ENCODE measurements around the gene ENTREP1.
"Not testable (repeated sequence)": the region's sequence is repeated elsewhere in the genome, so short reads cannot be mapped to it uniquely, and the experiment has no call there.

The ENTREP1 gene, protein sequence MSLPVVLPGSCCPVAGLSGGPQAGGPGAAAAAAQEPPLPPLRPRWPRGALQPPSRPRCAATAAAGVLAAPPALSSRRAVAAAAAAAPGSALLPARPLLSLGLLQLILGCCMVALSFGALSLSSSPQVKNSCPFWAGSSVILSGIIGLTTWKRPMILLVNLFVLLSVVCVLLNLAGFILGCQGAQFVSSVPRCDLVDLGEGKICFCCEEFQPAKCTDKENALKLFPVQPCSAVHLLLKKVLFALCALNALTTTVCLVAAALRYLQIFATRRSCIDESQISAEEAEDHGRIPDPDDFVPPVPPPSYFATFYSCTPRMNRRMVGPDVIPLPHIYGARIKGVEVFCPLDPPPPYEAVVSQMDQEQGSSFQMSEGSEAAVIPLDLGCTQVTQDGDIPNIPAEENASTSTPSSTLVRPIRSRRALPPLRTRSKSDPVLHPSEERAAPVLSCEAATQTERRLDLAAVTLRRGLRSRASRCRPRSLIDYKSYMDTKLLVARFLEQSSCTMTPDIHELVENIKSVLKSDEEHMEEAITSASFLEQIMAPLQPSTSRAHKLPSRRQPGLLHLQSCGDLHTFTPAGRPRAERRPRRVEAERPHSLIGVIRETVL

DNA sequence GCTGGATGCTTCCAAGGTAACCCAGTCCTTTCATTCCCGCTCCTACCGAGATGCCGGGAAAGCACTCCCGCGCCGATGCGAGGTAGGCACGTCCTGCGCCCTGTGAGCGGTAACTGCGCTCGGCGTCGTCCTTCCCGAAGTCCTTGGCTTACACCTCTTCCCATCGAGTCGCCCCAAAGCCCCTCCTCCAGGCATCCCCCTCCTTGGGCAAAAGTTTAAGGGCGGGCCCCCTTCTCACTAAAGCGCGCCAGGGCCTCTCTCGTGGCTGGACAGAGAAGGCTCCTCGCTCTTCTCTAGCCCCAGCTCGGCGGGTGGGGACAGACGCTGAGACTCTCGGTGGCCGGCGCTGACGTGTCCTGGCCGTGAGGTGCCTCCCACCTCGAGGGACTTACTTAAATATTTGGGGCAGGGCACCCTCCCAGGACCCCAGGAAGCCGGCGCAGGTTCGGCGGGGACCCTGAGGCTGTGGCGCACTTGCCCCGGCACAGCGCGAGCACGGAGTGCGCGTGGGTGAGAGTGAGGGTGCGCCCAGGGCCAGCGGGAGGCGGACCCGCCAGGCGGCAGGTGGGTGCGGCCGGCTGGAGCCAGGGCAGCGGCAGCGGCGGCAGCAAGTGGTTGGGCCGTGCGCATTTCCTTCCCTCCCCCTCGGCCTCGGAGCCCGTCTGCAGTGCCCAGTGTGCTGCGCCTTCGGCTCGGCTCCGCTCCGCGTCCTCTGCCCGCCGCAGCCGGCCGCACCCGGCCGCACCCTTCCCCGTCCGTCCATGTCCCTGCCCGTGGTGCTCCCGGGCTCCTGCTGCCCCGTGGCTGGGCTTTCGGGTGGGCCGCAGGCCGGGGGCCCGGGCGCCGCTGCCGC lies at the start of gene ENTREP1:
Gene ENTREP1, plus strand, starts transcription at position 667 of the 853 bp plus-strand sequence. Its CDS starts 95 bp downstream, at position 762.
- in situ Hi-C loops (cut with HindIII; ENCODE audit: low sequenced_read_pairs), result no loop called here

DNA sequence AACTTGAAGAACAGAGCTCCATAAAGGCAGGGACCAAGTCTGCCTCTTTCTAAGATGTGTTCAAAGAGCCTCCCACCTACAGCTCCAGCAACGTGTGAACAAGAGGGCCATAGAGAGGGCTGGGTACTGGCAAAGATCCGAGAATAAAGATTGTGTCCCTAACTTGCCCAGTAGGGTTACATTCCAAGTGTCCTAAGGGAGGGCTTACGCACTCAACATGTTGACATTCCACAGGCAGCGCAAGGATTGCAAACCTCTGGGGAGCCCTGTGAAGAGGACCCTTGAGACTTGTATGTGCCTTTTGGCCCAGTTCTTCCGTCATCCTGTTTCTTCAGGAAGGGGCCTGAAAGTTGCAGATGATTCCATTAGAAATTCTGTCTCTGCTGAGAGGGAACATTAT lies 48.2 kb upstream of the ENTREP1 start:
- in situ Hi-C loops (cut with HindIII; ENCODE audit: low sequenced_read_pairs), result no loop called here

DNA sequence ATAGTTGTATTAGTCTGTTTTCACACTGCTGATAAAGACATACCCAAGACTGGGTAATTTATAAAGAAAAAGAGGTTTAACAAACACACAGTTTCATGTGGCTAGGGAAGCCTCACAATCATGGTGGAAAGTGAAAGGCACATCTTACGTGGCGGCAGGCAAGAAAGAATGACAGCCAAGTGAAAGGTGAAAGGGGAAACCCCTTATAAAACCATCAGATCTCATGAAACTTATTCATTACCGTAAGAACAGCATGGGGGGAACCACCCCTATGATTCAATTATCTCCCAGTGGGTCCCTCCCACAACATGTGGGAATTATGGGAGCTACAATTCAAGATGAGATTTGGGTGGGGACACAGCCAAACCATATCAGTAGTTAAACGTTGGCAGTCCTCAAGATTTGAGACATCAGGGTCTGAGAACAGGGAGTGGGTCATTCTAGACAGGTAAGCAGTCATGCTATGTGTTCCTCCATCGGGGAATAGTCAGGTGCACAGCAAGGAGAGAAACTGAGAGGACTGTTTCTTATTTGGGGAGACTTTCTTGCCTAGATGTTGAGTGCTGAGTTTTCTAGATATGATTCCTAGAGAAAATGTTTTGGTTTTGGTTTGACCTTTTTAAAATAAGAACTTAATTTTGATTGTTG lies 45.8 kb upstream of the ENTREP1 start:
- in situ Hi-C loops (cut with HindIII; ENCODE audit: low sequenced_read_pairs), result no loop called here

DNA sequence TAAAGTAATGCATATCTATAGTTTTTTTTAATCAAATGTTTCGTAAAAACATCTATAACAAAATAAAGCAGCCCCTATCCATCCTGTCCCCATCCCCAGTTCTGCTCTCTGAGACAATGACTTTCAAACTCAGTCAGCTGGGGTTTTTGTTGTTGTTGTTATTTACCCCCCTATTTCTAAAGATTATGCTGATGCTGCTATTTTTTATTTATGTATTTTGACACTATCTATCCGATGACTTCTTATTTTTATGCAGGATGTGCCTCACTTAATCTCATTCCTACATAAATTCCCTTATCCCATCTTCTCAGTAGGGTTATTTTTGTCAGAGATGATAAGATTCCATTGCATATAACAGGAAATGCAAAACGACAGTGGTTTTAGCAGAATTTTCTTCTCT lies 45.3 kb upstream of the ENTREP1 start:
- in situ Hi-C loops (cut with HindIII; ENCODE audit: low sequenced_read_pairs), result no loop called here

DNA sequence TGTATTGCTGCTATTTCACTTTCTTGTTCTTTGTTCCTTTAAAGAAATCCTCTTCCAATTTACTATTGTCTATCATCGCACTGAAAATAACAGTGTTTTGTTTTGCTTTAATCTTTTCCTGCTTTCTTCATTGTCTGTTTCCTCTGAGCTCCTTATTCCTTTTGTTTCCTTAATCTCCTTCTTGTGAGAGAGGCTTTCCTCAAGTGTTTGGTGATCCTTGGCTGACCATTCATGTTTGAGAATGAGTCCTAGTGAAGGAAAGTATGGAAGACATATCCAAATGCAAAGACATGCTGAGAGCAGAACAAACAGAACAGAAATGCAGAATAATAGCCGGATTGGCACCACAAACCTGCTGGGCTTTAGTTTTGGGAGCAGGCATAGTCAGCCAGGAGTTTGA lies 42.0 kb upstream of the ENTREP1 start:
- in situ Hi-C loops (cut with HindIII; ENCODE audit: low sequenced_read_pairs), result no loop called here

DNA sequence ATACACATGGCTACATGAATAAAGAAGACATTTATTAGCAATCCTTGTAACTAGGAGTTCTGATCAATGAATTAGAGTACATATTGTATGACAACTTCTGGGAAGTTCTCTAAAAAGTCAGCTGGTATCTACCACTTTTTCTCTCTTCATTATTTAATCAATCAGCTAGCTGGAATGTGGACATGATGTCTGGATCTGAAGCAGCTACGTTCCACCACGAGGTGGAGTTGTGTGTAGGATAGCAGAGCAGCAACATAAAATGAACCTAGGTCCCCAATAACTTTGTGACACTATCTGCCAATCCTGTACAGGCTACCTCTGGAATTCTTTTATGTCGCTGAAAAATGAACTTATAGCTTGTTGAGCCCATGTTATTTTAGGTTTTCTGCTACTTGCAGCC lies 32.9 kb upstream of the ENTREP1 start:
- in situ Hi-C loops (cut with HindIII; ENCODE audit: low sequenced_read_pairs), result no loop called here

DNA sequence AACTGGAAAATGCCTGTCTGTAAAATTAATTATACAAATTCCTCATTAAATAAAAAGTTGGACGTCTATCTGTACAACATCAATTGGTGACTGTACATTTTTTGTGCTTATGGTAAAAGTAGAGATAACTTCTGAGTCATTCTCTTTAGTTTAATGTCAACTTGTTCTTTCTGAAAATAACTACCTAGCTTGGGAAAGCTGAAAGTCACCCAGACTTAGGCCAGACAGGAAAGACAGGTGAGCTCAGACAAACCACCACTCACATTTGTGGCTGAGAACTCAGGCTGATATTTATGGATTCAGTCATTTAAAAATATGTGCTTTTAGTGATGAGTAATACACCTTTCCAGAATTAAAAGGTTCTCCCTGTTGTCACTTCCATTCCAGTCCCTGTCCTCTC lies 31.9 kb upstream of the ENTREP1 start:
- in situ Hi-C loops (cut with HindIII; ENCODE audit: low sequenced_read_pairs), result no loop called here

DNA sequence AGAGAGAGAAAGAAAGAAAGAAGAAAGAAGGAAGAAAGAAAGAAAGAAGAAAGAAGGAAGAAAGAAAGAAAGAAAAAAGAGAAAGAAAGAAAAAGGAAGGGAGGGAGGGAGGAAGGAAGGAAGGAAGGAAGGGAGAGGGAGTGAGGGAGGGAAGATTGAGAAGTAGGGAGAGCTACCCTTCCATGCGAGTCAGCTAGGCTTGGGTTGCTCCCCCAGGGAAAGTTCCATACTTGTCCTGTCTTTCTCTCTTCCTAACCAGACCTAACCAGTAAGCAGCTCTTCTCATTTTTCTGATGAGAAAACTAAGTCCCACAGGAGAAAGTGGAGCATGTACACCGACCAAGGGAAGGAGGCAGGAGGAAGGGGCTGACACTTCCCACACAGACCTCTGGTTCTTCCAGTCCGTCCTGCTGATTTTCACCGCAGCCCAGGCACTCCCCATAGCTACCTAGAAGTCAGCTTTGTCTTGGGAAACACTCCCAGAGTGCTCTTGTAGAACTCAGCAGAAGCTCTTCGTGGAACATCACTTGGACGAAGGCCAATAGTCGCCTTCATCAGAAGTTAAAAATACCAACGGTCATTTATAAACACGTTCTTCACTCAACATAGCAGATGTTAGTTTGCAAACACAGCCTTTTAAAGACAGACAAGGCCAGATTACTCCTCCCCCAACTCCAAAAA lies 29.0 kb upstream of the ENTREP1 start:
- in situ Hi-C loops (cut with HindIII; ENCODE audit: low sequenced_read_pairs), result no loop called here

DNA sequence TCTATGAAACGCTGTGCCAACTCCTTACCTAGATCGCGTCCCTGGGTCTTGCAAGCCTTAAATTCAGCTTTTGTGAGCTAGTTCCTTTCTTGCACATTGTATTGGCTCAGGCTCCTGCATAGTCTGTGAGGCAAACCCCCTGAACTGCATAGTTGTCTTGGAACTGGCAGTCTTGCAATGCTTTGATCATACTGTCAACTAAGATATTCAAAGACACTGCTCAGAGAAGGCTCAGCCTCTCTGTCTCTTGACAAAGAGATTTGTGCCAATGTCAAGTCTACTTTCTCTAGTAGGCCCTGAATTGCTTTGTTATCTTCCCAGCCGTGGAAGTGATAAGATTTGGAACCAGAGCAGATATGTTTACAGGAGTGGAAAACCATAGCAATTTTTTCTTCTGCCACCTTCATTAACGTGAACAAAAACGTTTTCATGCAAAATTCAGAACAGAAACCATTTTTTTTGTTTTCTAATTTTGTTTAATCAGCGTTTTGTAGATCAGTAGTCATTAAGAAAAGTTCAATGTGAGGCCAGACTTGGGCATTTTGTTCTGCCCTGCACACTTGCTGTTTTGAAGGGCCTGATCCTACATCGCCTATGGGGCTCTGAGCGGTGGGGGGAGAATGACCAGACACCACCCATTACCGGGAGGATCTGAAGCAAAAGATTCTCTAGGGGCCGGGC lies 27.6 kb upstream of the ENTREP1 start:
- in situ Hi-C loops (cut with HindIII; ENCODE audit: low sequenced_read_pairs), result no loop called here

DNA sequence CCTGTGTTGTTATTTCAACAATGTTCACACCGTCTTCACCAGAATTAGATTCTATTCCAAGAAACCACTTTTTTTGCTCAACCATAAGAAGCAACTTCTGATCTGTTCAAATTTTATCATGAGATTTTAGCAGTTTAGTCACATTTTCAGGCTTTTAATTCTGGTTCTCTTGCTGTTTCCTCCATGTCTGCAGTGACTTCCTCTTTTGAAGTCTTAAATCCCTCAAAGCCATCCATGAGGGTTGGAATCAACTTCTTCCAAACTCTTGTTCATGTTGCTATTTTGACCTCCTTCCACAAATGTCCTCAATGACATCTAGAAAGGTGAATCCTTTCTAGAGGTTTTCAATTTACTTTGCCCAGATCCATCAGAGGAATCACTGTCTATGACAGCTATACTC lies 25.7 kb upstream of the ENTREP1 start:
- in situ Hi-C loops (cut with HindIII; ENCODE audit: low sequenced_read_pairs), result no loop called here

DNA sequence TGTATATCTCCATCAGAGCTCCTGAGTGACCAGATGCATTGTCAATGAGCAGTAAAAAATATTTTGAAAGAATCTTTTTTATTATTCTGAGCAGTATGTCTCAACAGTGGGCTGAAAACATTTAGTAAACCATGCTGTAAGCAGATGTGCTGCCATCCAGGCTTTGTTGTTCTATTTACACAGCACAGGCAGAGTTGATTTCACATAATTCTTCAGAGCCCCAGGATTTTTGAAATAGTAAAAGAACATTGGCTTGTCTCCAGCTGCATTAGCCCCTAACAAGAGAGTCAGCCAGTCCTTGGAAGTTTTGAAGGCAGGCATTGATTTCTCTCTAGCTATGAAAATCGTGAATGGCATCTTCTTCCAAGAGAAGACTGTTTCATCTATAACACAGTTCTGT lies 25.2 kb upstream of the ENTREP1 start:
- in situ Hi-C loops (cut with HindIII; ENCODE audit: low sequenced_read_pairs), result no loop called here

DNA sequence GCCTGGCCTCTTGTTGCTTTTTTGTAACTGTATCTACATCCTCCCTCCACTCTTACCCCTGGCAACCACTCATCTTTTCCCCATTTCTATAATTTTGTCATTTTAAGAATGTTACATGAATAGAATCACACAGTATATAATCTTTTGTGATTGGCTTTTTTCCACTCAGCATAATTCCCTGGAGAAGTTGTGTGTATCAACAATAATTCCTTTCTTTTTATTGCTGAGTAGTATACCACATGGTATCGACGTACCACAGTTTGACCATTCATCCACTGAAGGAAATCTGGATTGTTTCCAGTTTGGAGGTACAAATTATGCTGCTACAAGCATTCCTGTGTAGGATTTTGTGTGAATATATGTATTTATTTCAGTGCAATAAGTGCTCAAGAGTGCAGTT lies 21.7 kb upstream of the ENTREP1 start:
- in situ Hi-C loops (cut with HindIII; ENCODE audit: low sequenced_read_pairs), result no loop called here

DNA sequence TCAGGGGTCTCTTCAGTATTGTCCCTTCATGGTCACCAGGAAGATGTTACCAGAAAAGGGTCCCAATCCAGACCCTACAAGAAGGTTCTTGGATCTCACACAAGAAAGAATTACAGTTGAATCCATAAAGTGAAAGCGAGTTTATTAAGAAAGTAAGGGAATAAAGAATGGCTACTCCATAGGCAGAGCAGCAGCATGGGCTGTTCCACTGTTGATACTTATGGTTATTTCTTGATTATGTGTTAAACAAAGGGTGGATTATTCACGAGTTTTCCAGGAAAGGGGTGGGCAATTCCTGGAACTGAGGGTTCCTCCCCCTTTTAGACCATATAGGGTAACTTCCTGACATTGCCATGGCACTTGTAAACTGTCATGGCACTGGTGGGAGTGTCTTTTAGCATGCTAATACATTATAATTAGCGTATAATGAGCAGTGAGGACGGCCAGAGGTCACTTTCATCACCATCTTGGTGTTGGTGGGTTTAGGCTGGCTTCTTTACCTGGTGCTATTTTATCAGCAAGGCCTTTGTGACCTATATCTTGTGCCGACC lies 18.0 kb upstream of the ENTREP1 start:
- in situ Hi-C loops (cut with HindIII; ENCODE audit: low sequenced_read_pairs), result not testable (repeated sequence)

DNA sequence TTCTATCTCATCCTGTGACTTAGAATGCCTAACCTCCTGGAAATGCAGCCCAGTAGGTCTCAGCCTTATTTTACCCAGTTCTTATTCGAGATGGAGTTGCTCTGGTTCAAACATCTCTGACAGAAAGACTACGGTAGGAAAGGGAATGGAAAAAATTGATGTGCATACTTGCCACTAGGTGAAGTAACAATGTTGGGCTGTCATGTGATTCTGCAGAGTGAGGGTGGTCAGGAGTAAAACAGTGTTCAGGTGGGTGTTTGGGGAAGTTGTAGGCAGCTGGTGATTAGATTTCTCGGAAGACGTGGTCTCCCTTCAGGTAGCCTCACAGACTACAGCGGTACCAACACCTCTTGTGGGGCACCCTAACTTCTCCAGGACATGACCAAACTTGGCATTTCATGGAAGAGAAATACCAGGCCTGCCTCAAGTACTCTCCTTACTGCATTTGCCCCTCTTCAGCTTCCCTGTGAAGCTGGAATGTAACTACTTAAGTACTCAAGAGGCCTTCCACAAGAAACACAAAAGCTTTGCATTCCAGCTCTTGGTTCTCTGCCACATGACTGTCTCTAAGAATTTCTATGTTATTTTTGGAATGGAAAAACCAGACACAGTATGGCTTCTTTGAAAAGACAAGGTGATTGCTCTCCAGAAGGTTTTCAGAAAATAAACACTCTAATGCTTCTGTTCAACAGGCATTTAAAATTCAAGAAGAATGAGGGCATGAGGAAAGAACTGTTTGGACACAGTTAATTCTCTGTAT lies 17.4 kb upstream of the ENTREP1 start:
- in situ Hi-C loops (cut with HindIII; ENCODE audit: low sequenced_read_pairs), result no loop called here

DNA sequence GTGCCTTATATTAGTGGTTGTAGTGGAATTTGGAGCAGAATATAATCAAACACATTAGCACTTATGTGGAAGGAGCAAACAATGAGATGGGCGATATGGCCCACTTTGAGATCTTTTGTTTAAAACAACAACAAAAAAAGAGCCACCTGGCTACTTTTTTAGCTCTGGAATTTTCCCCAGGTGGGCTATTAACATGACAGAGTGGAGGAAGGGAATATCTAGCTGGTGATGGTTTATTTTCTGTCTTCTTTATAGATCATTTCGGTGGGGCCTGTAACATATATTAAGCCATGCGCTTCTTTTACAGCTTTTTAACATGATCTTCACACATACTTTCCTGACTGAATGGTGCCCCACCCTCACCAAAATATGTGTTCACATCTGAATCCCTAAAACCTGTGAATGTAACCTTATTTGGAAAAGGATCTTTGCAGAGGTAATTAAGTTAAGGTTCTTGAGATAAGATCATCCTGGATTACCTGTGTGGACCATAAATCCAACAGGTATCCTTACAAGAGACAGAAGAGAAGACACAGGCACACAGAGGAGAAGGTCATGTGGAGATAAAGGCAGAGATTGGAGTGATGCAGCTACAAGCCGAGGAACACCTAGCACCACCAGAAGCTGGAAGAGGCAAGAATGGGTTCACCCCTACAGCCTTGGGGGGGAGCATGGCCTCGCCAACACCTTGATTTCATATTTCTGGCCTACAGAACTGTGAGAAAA lies 16.6 kb upstream of the ENTREP1 start:
- in situ Hi-C loops (cut with HindIII; ENCODE audit: low sequenced_read_pairs), result no loop called here

DNA sequence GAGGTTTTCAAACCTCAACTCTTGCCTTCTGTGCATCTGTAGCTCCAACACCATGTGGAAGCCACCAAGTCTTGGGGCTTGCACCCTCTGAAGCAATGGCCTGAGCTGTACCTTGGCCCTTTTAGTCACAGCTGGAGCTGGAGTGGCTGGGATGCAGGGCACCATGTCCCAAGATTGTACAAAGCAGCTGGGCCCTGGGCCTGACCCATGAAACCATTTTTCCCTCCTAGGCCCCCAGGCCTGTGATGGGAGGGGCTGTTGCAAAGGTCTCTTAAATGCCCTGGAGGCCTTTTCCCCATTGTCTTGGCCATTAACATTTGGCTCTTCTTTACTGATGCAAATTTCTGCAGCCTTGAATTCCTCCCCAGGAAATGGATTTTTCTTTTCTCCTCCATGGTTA lies 11.8 kb upstream of the ENTREP1 start:
- in situ Hi-C loops (cut with HindIII; ENCODE audit: low sequenced_read_pairs), result no loop called here

DNA sequence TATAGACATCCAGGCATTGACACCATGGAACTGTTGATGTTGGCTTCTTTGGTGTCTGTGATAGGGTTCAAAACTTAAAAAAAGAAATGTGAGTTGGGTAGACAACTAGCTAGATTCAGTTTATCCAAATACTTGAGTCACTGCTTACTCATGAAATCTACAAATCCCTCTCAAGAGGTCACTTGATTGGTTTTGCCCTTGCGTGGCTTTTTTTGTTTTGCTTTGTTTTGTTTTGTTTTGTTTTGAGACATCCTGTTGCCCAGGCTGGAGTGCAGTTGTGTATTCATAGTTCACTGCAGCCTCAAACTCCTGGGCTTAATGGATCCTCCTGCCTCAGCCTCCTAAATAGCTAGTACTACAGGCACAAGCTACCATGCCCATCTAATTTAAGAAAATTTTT lies 10.5 kb upstream of the ENTREP1 start:
- in situ Hi-C loops (cut with HindIII; ENCODE audit: low sequenced_read_pairs), result no loop called here

DNA sequence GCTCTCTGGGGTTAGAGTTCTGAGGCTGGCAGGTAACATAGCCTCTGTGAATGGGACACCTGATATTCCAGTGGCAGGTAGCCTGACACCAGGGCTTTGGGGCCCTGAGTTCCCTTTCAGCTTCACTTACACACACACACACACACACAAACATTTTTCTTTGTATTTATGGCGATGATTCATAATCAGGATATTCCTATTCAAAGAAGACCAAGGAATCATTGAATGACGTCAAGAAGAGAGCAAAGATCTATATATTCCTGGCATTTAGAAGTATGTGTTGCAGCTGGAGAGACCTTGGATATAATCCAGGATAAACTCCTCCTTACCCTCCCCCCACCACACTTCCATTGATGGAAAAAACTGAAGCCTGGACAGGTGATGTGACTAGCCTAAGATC lies 7.9 kb upstream of the ENTREP1 start:
- in situ Hi-C loops (cut with HindIII; ENCODE audit: low sequenced_read_pairs), result no loop called here
